ENCODE data around the gene MSLN. TPM values are rescaled to one million over a fixed set of nuclear protein-coding genes. Genes with fewer than 3 reads are reported as not detected.

Gene MSLN
- total RNA-seq, 6 experiments from 2014 or later: 0.17 to 0.61 (median 0.36) TPM

GRCh38 chr16:766820-767640 is 6.5 kb downstream of the MSLN start:
- Mint-ChIP-seq H3K4me3 (no peak overlapping the region), H3K27ac (no peak overlapping the region), H3K4me1 (ENCODE audit: low read depth) (no peaks in the 10 kb centered on the region), H3K36me3 (ENCODE audit: low read depth) (no peaks in the 10 kb centered on the region), H3K27me3 (ENCODE audit: insufficient read depth) (no peaks in the 10 kb centered on the region), H3K9me3 (no peaks in the 10 kb centered on the region)
- DNase-seq: no peak
- no peak for TF ChIP-seq CTCF (IDR thresholded peaks at IDR 0.05)

- Mint-ChIP-seq H3K27ac (no peak overlapping the region), H3K9me3 (no peaks in the 10 kb centered on the region), H3K27me3 (ENCODE audit: insufficient read depth) (no peaks in the 10 kb centered on the region), H3K4me3 (no peak overlapping the region), H3K4me1 (ENCODE audit: low read depth) (no peaks in the 10 kb centered on the region), H3K36me3 (ENCODE audit: low read depth) (no peaks in the 10 kb centered on the region)
- DNase-seq: no peak
- TF ChIP-seq CTCF (IDR thresholded peaks at IDR 0.05): no peak
Measured at GRCh38 chr16:767743-768235, 7.3 kb downstream of the MSLN start.

GRCh38 chr16:768428-768827 is 7.9 kb downstream of the MSLN start:
- TF ChIP-seq CTCF (IDR thresholded peaks at IDR 0.05): no peak
- Mint-ChIP-seq H3K9me3 (no peaks in the 10 kb centered on the region), H3K27me3 (ENCODE audit: insufficient read depth) (no peaks in the 10 kb centered on the region), H3K4me3 (no peak overlapping the region), H3K4me1 (ENCODE audit: low read depth) (no peaks in the 10 kb centered on the region), H3K36me3 (ENCODE audit: low read depth) (no peaks in the 10 kb centered on the region), H3K27ac (no peak overlapping the region)
- DNase-seq: no peak

- Mint-ChIP-seq H3K4me3 (no peak overlapping the region), H3K27ac (no peak overlapping the region), H3K9me3 (no peaks in the 10 kb centered on the region), H3K27me3 (ENCODE audit: insufficient read depth) (no peaks in the 10 kb centered on the region), H3K36me3 (ENCODE audit: low read depth) (no peaks in the 10 kb centered on the region), H3K4me1 (ENCODE audit: low read depth) (no peaks in the 10 kb centered on the region)
- no peak for DNase-seq
- no peak for TF ChIP-seq CTCF (IDR thresholded peaks at IDR 0.05)
Measured at GRCh38 chr16:769184-769784, 8.8 kb downstream of the MSLN start.

GRCh38 chr16:769934-770333 is 9.4 kb downstream of the MSLN start:
- no peak overlapping the region for H3K27ac Mint-ChIP-seq
- H3K27me3 Mint-ChIP-seq (ENCODE audit: insufficient read depth): no peaks in the 10 kb centered on the region
- H3K36me3 Mint-ChIP-seq (ENCODE audit: low read depth): no peaks in the 10 kb centered on the region
- TF ChIP-seq CTCF (IDR thresholded peaks at IDR 0.05): no peak
- H3K4me3 Mint-ChIP-seq: no peak overlapping the region
- no peaks in the 10 kb centered on the region for H3K9me3 Mint-ChIP-seq
- H3K4me1 Mint-ChIP-seq (ENCODE audit: low read depth): no peaks in the 10 kb centered on the region
- no peak for DNase-seq

All from HFFc6 (cell line).